Common myeloid progenitor, CD34-positive (primary cell): ENCODE results near the gene THRB.

Source experiments
- CTCF ChIA-PET: fragments of 350-600 bp; sonication (Branson Sonifier 250); formaldehyde crosslinking; loops from one replicate; lab custom pipeline; 2021; ENCODE audit warnings: antibody characterized with exemption; lab: Charles Lee
- POLR2A ChIA-PET: fragments of 350-600 bp; sonication (Branson Sonifier 250); formaldehyde crosslinking; loops from one replicate; lab custom pipeline; 2021; ENCODE audit warnings: antibody characterized with exemption; lab: Charles Lee
- DNase-seq, 3 donors: peaks; one replicate each; pipeline versions ENCODE4 v3.0.0 to v3.0.0-alpha.2; 2013
- H3K27ac ChIP-seq, 2 experiments: 1 replicate in 1 of 2; 2 replicates in 1 of 2; pipeline ENCODE4 v1.7.0; 2013; ENCODE audit warnings: inconsistent platforms in 2 of 2, low read length in 2 of 2, mild to moderate bottlenecking in 2 of 2, low read depth in 1 of 2, moderate library complexity in 1 of 2; ENCODE audit not compliant: severe bottlenecking in 2 of 2, insufficient read depth in 1 of 2, poor library complexity in 1 of 2
- H3K27me3 ChIP-seq, 5 experiments: replicated peaks in 2 of 5; 1 replicate in 3 of 5; 2 replicates in 2 of 5; pipeline versions ENCODE4 v1.6.1 to v1.7.0; 2013; ENCODE audit warnings: low read length in 4 of 5, mild to moderate bottlenecking in 2 of 5, moderate library complexity in 2 of 5, inconsistent platforms in 1 of 5; ENCODE audit not compliant: insufficient read depth in 5 of 5, control insufficient read depth in 4 of 5
- H3K36me3 ChIP-seq, 4 experiments: 1 replicate in 2 of 4; 2 replicates in 2 of 4; pipeline versions ENCODE4 v1.6.1 to v1.7.0; 2013; ENCODE audit warnings: low read length in 3 of 4, control low read depth in 1 of 4, mild to moderate bottlenecking in 1 of 4; ENCODE audit not compliant: control insufficient read depth in 4 of 4, insufficient read depth in 4 of 4
- H3K4me1 ChIP-seq, 4 experiments: 1 replicate in 3 of 4; 2 replicates in 1 of 4; pipeline versions ENCODE4 v1.6.1 to v1.7.1; 2013; ENCODE audit warnings: low read length in 3 of 4, mild to moderate bottlenecking in 3 of 4, control low read depth in 1 of 4, inconsistent platforms in 1 of 4, moderate library complexity in 1 of 4; ENCODE audit not compliant: control insufficient read depth in 4 of 4, insufficient read depth in 4 of 4; ENCODE audit errors: control extremely low read depth in 1 of 4
- H3K4me3 ChIP-seq, 7 experiments: 1 replicate in 4 of 7; 2 replicates in 3 of 7; pipeline versions ENCODE4 v1.5.1 to v1.7.0; 2013; ENCODE audit warnings: mild to moderate bottlenecking in 7 of 7, low read length in 6 of 7, moderate library complexity in 6 of 7, inconsistent platforms in 2 of 7, low read depth in 2 of 7, control low read depth in 1 of 7; ENCODE audit not compliant: insufficient read depth in 4 of 7, control insufficient read depth in 1 of 7; ENCODE audit errors: extremely low read depth in 1 of 7
- H3K9me3 ChIP-seq, 5 experiments: 1 replicate in 4 of 5; 2 replicates in 1 of 5; pipeline versions ENCODE4 v1.6.1 to v1.7.1; 2013; ENCODE audit warnings: low read length in 4 of 5, mild to moderate bottlenecking in 2 of 5, inconsistent platforms in 1 of 5, low read depth in 1 of 5, moderate library complexity in 1 of 5; ENCODE audit not compliant: control insufficient read depth in 4 of 5, insufficient read depth in 2 of 5; ENCODE audit errors: control extremely low read depth in 1 of 5
- WGBS: methylation state at CpG from one replicate; pipeline ENCODE4 v1.1.5; 2013; ENCODE audit not compliant: insufficient coverage; 5-methylcytosine and 5-hydroxymethylcytosine counted together

THRB gene

GRCh38 chr3:24375947-24376384 lies 118.7 kb downstream of the THRB start:
- ChIA-PET POLR2A (no interaction called here), CTCF (interaction anchor here (1.2 to 1.7 kb wide), 2 partner anchors 12 to 15 kb away, joined by 3 to 9 read pairs; no protein-coding TSS in a partner anchor)
- Histone ChIP-seq H3K36me3 (peaks cover 0 to 2% (median 0%) of the 10 kb centered on the region in 4 experiments), H3K27ac (no peak overlapping the region), H3K27me3 (no peaks in the 10 kb centered on the region), H3K4me3 (no peak overlapping the region), H3K4me1 (peaks cover 0 to 2% (median 0%) of the 10 kb centered on the region in 4 experiments), H3K9me3 (no peaks in the 10 kb centered on the region)
- DNase-seq = no peak
- no CpG with 5 or more reads among the region's 3 CpGs for WGBS

GRCh38 chr3:24374801-24375200 lies 119.8 kb downstream of the THRB start:
- no peak for DNase-seq
- Histone ChIP-seq H3K9me3 (no peaks in the 10 kb centered on the region), H3K36me3 (peaks cover 0 to 2% (median 0%) of the 10 kb centered on the region in 4 experiments), H3K27ac (no peak overlapping the region), H3K4me3 (no peak overlapping the region), H3K4me1 (peaks cover 0 to 2% (median 0%) of the 10 kb centered on the region in 4 experiments), H3K27me3 (no peaks in the 10 kb centered on the region)
- POLR2A ChIA-PET = no interaction called here
- CTCF ChIA-PET = interaction anchor here (1.1 to 1.3 kb wide), 3 partner anchors 10 to 309 kb away, joined by 3 read pairs; no protein-coding TSS in a partner anchor
- WGBS = no CpG with 5 or more reads among the region's 1 CpG

GRCh38 chr3:24373198-24373959 lies 121.3 kb downstream of the THRB start:
- CTCF ChIA-PET = interaction anchor here (1.1 to 1.3 kb wide), 2 partner anchors 8 to 15 kb away, joined by 3 to 7 read pairs; no protein-coding TSS in a partner anchor
- POLR2A ChIA-PET = no interaction called here

GRCh38 chr3:24372559-24373197 lies 122.0 kb downstream of the THRB start:
- POLR2A ChIA-PET = no interaction called here
- Histone ChIP-seq H3K4me1 (no peaks in the 10 kb centered on the region), H3K9me3 (no peaks in the 10 kb centered on the region), H3K36me3 (peaks cover 0 to 2% (median 0%) of the 10 kb centered on the region in 4 experiments), H3K27ac (no peak overlapping the region), H3K27me3 (no peaks in the 10 kb centered on the region), H3K4me3 (no peak overlapping the region)
- CTCF ChIA-PET = interaction anchor here (0.7 to 1.3 kb wide), 2 partner anchors 14 to 28 kb away, joined by 3 to 7 read pairs; no protein-coding TSS in a partner anchor
- no peak for DNase-seq
- WGBS = 100% methylated on average over 3 of the region's 3 CpGs

More at GRCh38 chr3:24373198-24373959, 121.3 kb downstream of the THRB start:
- Histone ChIP-seq H3K27ac (no peak overlapping the region), H3K4me1 (peaks cover 0 to under 1% (median 0%) of the 10 kb centered on the region in 4 experiments), H3K4me3 (no peak overlapping the region), H3K36me3 (peaks cover 0 to 2% (median 0%) of the 10 kb centered on the region in 4 experiments), H3K9me3 (no peaks in the 10 kb centered on the region), H3K27me3 (no peaks in the 10 kb centered on the region)
- DNase-seq = no peak
- 98% methylated on average over 7 of the region's 9 CpGs for WGBS

GRCh38 chr3:24370352-24371090 lies 124.1 kb downstream of the THRB start:
- no peaks in the 10 kb centered on the region for H3K27me3 ChIP-seq
- ChIA-PET CTCF (no interaction called here), POLR2A (no interaction called here)
- no peaks in the 10 kb centered on the region for H3K9me3 ChIP-seq
- no peak overlapping the region for H3K27ac ChIP-seq
- H3K36me3 ChIP-seq = peaks cover 0 to 2% (median 0%) of the 10 kb centered on the region in 4 experiments
- H3K4me1 ChIP-seq = peaks cover 0 to 4% (median under 1%) of the 10 kb centered on the region in 4 experiments
- no peak overlapping the region for H3K4me3 ChIP-seq
- DNase-seq = no peak
- 100% methylated on average over 1 of the region's 4 CpGs for WGBS

- H3K36me3 ChIP-seq = peaks cover 0 to under 1% (median 0%) of the 10 kb centered on the region in 4 experiments
- POLR2A ChIA-PET = no interaction called here
- H3K4me1 ChIP-seq = peaks cover 2 to 11% (median 7%) of the 10 kb centered on the region in 4 experiments
- H3K27ac ChIP-seq = no peak overlapping the region
- no peak overlapping the region for H3K4me3 ChIP-seq
- H3K27me3 ChIP-seq = no peaks in the 10 kb centered on the region
- 67% methylated on average over 1 of the region's 2 CpGs for WGBS
- no peak for DNase-seq
- H3K9me3 ChIP-seq = no peaks in the 10 kb centered on the region
- CTCF ChIA-PET = no interaction called here
Observed at GRCh38 chr3:24368605-24369004, 126.0 kb downstream of the THRB start.
